ENCODE data around the gene RABL2A.
"Not testable (repeated sequence)": the region's sequence is repeated elsewhere in the genome, so short reads cannot be mapped to it uniquely, and the experiment has no call there.

DNA sequence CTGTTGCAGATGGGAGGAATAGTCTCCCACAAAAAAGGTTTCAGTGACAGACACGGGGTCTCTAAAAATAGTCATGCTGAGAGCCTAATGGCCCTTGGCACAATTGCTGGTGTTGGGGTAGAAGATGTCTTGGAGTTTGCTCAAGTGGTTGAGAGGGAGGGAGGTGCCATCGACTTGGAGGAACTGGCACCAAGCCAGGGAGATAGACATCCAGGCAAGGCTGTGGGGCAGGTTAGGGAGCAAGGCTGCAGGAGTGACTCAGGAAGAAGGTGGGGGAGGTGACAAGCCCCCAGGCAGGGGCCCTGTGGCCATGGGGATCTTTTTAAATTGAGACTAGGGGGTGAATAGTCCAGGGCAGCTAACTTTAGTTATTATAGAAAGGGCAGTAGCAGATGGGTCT is 27.9 kb upstream of the RABL2A start:
- TF ChIP-seq EZH2 (IDR thresholded peaks at IDR 0.05); POLR2AphosphoS5 (IDR thresholded peaks at IDR 0.05; ENCODE audit: borderline replicate concordance, low read depth, low read length); FOXP2 (optimal IDR thresholded peaks at IDR 0.05; ENCODE audit: control extremely low read depth, extremely low read length, insufficient read depth): not testable (repeated sequence)
